ENCODE data around the gene COMMD10.
"Not testable (repeated sequence)": the region's sequence is repeated elsewhere in the genome, so short reads cannot be mapped to it uniquely, and the experiment has no call there.

Gene COMMD10

DNA sequence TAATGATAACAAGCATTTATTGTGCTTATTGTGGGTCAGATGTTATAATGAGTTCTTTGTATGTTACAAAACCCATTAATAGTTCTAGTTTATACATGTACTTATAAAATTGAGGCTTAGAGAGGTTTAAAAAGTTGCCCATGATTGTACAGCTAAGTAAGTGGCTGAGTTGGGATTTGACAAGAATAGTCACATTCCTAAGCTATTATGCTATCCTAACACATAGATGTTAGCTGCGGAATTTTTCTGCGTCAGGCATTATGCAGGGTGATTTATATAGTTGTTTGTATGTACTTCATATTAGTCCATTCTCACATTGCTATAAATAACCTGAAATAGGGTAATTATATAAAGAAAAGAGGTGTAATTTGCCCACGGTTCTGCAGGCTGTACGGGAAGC lies 12.5 kb downstream of the COMMD10 start:
- no peak for TF ChIP-seq ZFX (IDR thresholded peaks at IDR 0.05)
- H3K27ac ChIP-seq, result no peak overlapping the region

DNA sequence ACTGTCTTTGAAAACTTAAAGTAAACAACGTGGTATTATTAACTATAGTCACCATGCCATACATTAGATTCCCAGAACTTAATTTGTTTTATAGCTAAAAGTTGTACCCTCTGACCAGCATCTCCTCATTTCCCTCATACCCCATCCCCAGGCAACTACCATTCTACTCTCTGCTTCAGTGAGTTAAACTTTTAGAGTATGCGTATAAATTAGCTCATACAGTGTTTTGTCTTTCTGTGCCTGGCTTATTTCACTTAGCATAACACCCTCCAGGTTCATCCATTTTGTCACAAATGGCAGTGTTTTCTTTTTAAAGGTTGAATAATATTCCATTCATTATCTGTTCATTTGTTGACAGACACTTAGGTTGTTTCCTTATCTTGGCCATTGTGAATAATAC lies 14.2 kb downstream of the COMMD10 start:
- no peak for TF ChIP-seq ZFX (IDR thresholded peaks at IDR 0.05)
- TF ChIP-seq, protein P1, sequence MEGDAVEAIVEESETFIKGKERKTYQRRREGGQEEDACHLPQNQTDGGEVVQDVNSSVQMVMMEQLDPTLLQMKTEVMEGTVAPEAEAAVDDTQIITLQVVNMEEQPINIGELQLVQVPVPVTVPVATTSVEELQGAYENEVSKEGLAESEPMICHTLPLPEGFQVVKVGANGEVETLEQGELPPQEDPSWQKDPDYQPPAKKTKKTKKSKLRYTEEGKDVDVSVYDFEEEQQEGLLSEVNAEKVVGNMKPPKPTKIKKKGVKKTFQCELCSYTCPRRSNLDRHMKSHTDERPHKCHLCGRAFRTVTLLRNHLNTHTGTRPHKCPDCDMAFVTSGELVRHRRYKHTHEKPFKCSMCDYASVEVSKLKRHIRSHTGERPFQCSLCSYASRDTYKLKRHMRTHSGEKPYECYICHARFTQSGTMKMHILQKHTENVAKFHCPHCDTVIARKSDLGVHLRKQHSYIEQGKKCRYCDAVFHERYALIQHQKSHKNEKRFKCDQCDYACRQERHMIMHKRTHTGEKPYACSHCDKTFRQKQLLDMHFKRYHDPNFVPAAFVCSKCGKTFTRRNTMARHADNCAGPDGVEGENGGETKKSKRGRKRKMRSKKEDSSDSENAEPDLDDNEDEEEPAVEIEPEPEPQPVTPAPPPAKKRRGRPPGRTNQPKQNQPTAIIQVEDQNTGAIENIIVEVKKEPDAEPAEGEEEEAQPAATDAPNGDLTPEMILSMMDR (conservative IDR thresholded peaks at IDR 0.05), result no peak

DNA sequence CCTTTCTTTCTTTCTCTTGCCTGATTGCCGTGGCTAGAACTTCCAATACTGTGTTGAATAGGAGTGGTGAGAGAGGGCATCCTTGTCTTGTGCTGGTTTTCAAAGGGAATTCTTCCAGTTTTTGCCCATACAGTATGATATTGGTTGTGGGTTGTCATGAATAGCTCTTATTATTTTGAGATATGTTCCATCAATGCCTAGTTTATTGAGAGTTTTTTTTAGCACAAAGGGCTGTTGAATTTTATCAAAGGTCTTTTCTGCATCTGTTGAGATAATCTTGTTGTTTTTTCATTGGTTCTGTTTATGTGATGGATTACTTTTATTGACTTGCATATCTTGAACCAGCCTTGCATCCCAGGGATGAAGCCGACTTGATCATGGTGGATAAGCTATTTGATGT lies 20.1 kb downstream of the COMMD10 start:
- H3K27ac ChIP-seq, result not testable (repeated sequence)

More for the DNA sequence above, 14.2 kb downstream of the COMMD10 start:
- H3K27ac ChIP-seq, result no peak overlapping the region

DNA sequence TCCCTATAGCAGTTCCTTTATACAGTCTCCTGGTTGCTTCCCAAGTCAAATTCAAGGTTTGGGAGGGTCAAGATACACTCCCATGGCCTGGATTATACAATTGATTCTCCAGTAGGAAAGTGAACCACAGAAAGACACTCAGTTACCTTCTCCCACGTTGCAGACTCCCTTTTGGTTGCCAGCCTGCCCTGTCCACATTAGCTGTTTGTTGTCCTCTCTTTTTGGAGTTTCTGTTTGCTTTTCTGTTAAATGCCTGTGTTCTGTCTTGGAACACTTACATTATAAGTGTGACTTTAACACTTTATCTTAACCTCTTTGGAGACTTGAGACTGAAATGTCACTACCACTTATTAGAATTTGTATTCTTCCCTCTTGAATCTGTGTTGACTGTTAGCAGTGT lies 30.3 kb downstream of the COMMD10 start:
- TF ChIP-seq, protein P1 (conservative IDR thresholded peaks at IDR 0.05), result no peak
- TF ChIP-seq ZFX (IDR thresholded peaks at IDR 0.05), result no peak

DNA sequence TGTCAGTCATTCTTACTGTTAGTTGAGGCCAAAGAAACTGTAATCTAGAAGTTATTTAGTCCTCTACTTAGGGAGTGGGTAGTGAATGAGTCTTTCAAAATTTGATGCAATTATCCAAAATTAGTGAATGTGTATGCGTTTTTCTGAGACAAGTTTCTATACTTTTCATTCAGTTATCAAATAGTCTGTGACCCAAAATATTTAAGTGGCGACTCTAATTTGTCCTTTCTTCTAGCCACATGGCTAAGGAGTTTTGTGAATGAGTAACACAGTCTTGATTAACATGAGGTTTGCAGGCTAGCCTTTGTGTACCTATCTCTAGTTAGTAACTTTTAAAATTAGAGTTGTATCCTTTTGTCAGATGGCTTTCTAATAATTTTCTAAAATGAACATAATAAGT lies 45.6 kb downstream of the COMMD10 start:
- H3K27ac ChIP-seq, result no peak overlapping the region
- no peak for TF ChIP-seq ZFX (IDR thresholded peaks at IDR 0.05)
- TF ChIP-seq, protein P1 (conservative IDR thresholded peaks at IDR 0.05), result no peak

More for the DNA sequence above, 30.3 kb downstream of the COMMD10 start:
- no peak overlapping the region for H3K27ac ChIP-seq

DNA sequence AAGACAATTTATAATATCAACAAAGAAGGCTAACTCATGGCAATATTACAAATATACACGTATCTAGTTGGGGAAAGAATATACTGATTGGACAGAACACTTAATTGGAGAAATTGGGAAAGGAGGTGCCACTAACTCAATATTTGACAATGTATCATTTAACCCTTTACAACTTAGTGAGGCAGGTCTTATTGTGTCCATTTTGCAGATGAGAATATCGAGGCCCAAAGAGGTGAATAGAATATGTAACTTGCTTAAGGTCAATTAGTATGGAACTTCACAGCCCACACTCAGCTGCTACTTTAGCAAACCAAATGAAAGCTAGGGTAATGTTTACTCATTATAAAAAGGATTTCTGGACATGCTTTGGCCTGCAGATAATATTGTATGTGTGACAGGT lies 46.2 kb downstream of the COMMD10 start:
- no peak for TF ChIP-seq ZFX (IDR thresholded peaks at IDR 0.05)
- TF ChIP-seq, protein P1 (conservative IDR thresholded peaks at IDR 0.05), result no peak
- H3K27ac ChIP-seq, result no peak overlapping the region

DNA sequence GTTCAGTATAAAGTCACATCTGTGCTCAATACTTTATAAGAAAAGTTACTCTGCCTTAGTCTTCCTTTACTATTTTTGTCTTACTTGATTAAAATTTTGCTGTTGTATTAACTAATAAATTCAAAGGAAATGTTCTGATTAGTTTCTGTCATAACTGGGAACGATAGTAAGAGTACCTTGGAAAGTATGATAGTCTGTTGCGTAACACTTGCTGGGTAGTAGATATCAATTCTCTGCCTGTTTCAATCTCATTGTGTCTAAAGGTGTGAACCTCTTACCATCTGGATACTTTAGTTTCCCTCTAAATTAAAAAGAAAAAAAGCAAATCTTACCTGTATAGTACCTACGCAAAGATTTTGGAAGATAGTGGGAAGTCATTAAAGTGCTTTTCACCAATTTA lies 48.5 kb downstream of the COMMD10 start:
- no peak for TF ChIP-seq ZFX (IDR thresholded peaks at IDR 0.05)
- TF ChIP-seq, protein P1 (conservative IDR thresholded peaks at IDR 0.05), result no peak

DNA sequence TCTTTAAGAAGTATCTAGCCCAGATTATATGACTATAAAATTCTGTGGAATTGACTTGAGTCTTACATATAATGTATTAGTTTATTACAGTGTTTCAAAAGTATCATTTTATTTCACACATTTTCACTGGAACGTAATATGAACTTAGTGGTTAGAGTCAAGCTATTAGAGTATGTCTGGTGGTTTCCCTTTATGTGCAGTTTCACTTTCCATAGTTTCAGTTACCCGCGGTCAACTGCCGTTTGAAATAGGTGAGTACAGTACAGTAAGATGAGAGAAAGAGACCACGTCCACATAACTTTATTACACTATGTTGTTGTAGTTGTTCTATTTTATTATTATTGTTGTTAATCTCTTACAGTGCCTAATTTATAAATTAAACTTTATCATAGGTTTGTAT lies 50.5 kb downstream of the COMMD10 start:
- TF ChIP-seq ZFX (IDR thresholded peaks at IDR 0.05), result no peak
- TF ChIP-seq, protein P1 (conservative IDR thresholded peaks at IDR 0.05), result no peak
- no peak overlapping the region for H3K27ac ChIP-seq

More for the DNA sequence above, 48.5 kb downstream of the COMMD10 start:
- no peak overlapping the region for H3K27ac ChIP-seq
